Tongue (tissue), 3 donors: ENCODE results near the gene ZNF18. TPM values are rescaled to one million over a fixed set of nuclear protein-coding genes. Genes with fewer than 3 reads are reported as not detected.
A peak's percentile ranks its signal among the peaks of the same experiment; 100 is the strongest.
"Not testable (repeated sequence)": the region's sequence is repeated elsewhere in the genome, so short reads cannot be mapped to it uniquely, and the experiment has no call there.

ENCODE experiments used
- DNase-seq: peaks from one replicate; pipeline ENCODE4 v3.0.0-alpha.2; 2015
- small RNA-seq: library from RNA; depleted of rRNA; stranded (forward); fragments of <200 nt; gene quantifications from one replicate; pipeline ENCODE3, GENCODE V24; 2014; ENCODE audit warnings: low replicate concordance
- total RNA-seq: library from RNA; depleted of rRNA; stranded (reverse); fragments of >200 nt; gene quantifications from one replicate; pipeline ENCODE4 v1.2.3, GENCODE V29; 2014

ZNF18 gene
- total RNA-seq, 1 donor from 2014 or later: 13.0 TPM

DNA sequence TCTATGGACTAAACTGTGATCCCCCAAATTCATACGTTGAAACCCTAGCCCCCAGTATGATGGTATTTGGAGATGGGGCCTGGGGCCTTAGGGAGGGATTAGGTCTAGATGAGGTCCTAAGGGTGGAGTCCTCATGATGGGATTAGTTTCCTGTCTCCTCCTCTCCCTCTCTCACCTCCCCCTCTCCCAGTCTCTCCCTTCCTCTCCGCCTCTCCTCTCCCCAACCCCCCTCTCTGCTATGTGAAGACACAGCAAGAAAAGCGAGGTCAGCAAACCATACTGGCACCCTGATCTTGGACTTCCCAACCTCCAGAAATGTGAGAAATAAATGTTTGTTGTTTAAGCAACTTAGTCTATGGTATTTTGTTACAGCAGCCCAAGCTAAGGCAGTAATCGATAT, 15.4 kb downstream of the ZNF18 start:
- no peak for DNase-seq

DNA sequence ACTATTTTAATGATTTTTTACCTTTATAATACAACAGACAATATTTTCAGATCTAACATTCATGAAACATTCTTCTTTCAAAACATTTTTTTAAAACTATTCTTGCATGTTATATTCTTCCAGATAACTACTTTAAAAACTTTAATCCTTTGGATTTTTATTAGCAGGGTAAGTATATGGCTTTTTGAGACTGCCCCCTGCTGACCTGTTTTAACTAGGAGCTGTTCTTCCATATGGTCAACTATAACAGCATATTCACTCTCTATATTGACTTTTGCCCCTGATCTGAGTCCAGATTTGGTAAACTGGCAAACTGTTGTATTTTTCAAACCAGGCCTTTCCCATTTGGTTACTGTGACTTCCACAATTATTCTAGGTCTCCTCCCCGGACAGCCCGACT, 16.5 kb downstream of the ZNF18 start:
- DNase-seq: peak; percentile 7

DNA sequence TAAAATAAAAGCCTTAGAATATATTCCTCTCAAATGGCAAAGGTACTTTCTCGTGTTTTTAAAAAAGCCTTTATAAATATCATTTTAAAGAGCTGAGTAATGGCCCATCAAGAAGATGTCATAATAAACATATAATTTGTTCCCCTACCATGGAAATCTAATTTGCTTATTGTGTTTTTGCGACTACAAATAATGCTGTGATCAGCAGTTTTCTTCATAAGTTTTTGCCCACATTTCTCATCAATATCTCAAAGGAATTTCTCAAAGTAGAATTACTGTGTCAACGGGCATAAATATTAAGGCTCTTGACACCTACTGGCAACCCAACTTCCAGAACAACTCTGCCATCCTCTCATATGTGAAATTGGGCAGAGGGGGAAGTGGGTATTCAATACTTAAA, 17.5 kb downstream of the ZNF18 start:
- DNase-seq: no peak

DNA sequence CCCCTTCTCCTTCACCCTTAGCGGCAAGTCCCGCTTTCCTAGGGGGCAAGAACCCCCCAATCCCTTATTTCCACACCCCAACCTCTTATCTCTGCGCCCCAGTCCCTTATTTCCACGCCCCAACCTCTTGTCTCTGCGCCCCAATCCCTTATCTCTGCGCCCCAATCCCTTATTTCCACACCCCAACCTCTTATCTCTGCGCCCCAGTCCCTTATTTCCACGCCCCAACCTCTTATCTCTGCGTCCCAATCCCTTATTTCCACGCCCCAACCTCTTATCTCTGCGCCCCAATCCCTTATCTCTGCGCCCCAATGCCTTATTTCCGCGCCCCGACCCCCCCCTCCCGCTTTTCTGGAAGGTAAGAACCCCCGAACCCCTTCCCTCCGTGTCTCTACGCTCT, 24.5 kb downstream of the ZNF18 start:
- DNase-seq: not testable (repeated sequence)

DNA sequence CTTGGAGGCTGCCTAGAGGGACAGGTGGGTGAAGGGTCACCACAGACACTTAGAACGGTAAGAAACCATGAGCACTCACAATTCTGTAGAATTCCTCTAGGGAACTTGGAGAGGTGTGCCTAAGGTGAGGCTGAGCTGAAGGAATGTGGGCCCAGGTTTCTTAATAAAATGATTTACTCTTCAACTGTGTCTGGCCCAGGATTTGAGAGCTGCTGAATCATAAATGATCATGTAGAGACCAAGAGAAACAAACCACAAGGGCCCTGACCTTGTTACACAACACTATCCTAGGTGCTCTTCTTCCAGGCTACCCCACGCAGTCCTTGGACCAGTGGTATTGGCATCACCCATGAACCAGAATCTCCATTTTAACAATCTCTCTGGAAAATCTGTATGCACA, 27.7 kb downstream of the ZNF18 start:
- no peak for DNase-seq

DNA sequence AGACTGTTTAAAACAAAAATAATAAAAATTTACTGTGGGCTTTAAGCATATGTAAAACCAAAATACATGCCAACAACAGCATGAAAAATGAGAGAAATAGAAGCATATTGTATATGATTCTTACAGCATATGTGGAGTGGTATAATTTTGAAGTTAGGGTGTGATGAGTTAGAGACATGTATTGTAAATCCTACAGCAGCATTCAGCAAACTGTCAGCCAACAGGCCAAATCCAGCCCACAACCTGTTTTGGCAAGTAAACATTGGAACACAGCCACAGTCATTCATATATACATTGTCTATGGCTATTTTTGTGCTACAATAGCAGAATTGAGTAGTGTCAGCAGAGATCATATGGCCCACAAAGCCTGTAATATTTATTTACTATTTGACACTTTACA, 42.3 kb downstream of the ZNF18 start:
- DNase-seq: no peak

DNA sequence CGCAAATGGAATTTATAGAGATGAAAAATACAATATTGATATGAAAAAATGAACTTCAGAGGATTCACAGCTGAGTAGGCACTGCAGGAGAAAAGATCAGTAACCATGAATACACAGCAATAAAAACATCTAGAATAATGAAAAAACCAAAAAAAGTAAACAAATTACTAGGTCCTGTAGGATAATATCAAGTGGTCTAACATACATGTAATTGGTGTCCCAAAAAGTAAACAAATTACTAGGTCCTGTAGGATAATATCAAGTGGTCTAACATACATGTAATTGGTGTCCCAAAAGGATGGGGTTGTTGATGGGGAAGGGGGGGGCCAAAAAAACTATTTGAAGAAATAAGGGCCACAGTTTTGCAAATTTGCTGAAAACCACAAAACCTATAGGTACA, 43.4 kb downstream of the ZNF18 start:
- no peak for DNase-seq

DNA sequence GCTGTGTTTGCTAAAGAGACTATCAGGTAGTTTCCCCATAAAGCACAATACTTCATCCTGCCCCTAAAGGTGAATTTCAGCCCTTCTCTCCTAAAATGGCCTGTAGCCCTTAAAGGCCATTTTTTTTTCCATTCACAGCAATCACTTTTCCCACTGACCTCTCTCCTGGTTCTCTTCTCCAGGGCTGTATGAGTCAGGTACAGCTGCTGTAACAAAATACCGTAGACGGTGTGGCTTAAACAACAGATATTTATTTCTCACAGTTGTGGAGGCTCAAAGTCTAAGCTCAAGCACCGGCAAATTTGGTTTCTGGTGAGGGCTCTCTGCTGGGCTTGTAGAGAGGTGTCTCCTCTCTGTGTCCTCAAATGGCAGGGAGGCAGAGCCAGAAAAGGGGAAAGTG, 44.7 kb downstream of the ZNF18 start:
- DNase-seq: no peak

DNA sequence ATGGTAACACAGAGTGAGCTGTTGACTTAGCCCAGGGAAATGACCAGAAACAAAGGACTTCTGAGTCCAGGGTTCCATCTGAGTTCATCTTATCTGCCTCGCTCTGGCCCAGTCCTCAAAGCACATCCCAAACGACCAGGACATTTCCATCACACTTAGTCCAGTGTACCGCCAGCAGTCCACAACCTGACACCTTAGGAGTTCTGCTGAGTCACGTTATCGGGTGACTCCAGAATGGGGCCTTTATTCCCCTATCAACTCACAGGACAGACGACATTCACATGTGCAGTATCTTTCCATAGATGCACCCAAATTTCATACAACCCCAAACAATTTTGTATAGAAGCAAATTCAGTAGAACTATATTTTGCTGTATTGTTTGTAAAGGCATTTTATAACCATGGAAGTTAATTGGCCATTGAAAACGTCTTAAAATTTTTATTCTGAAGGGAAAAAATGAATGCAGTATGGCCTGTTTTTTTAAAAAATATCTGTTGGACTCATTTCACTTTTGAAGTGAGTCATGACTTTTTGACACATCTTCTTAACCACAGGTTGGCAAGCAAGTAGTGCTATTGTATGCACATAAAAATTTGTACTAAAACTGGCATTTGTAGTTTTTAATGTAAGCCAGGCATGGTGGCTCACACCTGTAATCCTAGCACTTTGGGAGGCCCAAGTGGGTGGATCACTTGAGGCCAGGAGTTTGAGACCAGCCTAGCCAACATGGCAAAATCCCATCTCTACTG, 46.3 kb downstream of the ZNF18 start:
- no peak for DNase-seq

DNA sequence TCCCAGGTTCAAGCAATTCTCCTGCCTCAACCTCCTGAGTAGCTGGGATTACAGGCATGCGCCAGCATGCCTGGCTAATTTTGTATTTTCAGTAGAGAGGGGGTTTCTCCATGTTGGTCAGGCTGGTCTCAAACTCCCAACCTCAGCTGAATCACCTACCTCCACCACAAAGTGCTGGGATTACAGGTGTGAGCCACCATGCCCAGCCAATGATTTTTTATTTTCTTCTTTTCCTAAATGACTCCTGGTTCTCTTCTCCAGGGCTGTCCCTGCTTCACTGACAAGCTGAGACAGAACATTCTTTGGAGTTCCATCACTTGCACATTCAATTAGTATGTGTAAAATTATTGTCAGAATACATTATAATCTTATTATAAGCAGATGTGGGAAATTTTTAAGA, 47.7 kb downstream of the ZNF18 start:
- not testable (repeated sequence) for DNase-seq

DNA sequence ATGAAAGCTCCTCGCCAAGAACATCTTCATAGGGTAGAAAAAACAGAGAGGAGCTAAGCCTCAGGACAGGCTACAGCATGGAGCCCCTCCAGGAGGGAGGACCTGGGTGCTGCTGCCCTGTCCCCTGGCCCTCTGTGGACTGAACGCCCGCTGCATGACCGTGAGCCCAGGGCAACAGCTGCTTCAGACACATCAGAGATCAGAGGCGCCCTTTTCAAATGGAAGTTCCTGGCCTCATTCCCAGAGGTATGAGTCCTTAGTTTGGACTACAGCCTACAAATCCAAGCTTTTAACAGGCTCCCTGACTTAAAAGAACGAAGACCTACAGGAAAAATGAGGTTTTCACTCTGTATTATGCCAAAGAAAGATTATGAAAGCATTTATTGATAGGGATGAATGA, 48.5 kb downstream of the ZNF18 start:
- peak; percentile 65 for DNase-seq

DNA sequence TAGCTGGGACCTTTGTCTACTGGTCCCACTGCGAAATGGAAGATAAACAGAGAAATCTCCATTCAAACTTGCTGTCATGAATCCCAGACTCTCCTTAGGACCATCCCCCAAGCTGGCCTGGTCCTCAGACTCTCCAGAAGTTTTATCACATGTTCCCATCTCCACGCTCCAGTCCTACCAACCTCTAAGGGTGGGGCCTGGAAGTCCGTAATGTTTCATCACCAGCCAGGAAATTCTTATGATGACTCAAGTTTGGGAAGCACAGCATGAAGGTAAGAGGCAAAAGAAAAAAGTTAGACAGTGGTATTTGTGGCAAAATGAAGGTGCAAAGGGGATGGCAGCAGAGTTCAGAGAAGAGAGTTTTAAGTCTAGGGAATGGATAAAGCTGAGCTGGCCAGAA, 52.7 kb downstream of the ZNF18 start:
- DNase-seq: no peak

DNA sequence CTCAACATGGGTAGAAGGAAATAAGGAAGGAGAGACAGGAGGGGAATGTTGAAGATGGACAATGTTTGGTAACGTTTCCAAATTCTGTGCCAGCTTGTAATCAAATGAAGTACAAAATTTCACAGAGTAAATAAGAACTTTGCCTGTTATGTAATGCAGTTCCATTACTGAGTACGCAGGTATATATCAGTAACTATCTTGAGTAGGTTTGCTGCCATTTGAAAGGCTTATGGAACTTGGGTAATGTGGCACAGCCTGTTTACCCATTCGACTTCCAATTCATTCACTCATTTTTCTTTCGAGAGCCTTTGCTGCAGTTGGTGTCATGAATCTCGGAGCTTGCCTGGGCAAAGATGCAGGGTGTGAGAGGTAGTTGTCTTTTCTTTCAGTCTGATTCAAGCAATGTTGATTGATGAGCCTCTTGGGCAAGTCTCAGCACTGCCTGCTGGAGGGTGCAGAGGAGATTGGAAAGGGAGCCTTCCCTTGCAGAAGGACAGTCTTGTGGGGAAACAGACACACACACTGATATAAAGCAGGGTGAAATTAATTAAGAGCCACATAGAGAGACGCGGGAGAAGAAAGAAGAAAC, 53.4 kb downstream of the ZNF18 start:
- peak; percentile 37 for DNase-seq

DNA sequence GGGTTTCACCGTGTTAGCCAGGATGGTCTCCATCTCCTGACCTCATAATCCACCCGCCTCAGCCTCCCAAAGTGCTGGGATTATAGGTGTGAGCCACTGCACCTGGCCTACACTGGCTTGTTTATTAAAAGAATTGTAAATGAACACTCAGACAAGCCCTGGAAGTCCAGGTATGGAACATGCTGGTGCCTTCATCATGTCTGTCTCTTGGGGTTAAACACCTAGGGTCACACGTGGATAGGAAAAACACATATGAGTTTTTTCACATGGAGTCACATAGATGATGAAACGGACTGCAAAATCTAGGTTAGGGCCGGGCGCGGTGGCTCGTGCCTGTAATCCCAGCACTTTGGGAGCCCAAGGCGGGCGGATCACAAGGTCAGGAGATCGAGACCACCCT, 54.2 kb downstream of the ZNF18 start:
- DNase-seq: not testable (repeated sequence)

DNA sequence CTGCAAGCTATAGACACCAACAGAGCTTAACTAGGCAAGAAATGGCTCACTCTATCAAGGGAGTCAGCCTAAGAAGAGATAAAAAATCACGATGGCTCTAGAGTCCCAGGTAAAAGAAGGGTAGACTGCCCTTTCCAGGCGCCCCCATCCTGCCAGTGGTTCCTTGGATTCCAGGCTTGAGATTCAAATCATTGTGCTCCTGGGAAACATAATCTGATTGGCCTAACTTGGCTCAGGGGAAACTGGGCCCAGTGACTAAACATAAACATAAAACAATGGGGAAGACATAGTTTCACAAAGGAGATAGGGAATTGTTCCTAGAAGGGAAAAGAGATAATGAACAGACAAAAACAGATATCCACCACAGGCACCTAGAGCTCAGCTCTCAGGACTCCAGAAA, 56.4 kb downstream of the ZNF18 start:
- DNase-seq: no peak

DNA sequence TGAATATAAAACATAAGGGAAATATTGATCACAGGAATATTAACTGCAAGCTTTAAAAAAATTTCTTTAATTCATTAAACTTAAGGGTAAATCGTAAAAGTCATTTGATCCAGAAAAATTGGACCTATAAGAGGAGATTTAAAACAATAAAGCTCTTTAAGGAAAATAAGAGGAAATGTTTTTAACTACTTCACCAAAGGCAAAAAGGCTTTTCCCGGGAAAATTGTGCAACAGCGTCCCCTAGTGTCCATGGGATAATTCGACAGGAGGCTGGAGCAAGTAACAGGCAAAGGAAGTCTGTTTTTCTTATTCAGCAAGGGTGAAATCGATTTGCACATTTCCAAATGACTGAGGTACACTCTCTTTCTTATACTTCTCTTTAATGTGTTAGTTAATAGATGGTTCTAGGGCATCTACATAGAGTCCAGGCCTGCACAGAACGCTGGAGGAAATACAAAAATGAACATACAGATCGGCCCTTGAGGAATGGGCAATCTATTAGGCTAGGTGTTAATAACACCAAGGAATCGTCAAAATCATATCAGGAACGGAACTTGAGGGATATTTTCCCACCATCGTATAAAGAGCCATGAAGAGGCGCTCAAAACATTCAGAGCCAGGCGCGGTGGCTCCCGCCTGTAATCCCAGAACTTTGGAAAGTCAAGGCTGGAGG, 61.4 kb downstream of the ZNF18 start:
- DNase-seq: peak; percentile 90

DNA sequence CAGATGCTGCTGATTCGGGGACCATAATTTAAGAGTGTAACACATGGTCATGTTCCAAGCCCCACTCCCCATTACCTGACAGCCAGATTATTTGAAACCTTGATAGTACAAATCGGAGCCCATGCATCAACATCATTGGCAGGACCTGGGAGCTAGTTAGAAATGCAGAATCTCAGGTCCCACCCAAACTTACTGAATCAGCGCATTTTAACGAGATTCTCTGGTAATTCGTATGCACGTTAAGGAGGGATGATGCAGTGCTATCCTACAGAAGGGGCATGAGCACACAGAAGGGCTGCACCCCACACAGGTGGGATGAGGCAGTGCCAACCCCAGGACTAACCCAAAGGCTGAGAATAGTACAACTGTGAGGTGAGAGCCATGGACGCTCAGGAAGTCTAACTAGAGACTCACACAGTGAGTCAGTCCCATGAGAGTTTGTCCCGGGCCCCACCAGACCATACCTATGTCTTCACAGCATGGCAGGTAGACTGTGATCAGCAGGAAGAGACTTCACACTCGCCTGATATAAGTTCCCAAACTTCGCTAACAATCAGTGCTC, 64.9 kb downstream of the ZNF18 start:
- no peak for DNase-seq

DNA sequence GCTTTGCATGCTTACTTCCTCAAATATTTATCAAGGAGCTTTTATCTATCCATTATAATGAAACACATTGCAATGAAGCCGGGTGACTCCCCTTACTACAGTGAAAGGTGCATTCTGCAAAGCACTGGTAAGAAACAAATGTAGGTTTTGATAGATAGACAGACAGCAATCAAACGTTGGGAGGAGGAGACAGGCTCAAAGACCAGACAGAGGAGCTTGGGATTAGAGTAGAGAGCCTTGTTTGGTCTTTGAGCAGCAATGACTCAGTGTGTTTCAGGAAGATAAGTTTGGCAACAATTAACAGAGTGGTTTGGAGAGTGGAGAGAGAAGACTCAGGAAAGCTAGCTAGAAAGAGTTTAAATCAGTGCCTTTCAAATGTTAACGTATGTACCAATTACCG, 68.8 kb downstream of the ZNF18 start:
- DNase-seq: no peak

Small RNA genes within 50 kb of the gene (small RNA-seq; reads per million reads assigned to genes)
- not detected for gene RNU11-2P

Other genes with a start within 250 kb of the ZNF18 start
- gene MAP2K4, start 23.4 kb upstream of the ZNF18 start, total RNA-seq: 36.7 TPM